Fibroblast of skin of left quadriceps (primary cell): ENCODE results near the gene TMEM222.
A peak's percentile ranks its signal among the peaks of the same experiment; 100 is the strongest.

ENCODE experiments used
- DNase-seq, 2 experiments: peaks; one replicate each; pipeline ENCODE4 v3.0.0-alpha.2; 2013; ENCODE audit warnings: low read depth in 2 of 2

TMEM222 gene

GRCh38 chr1:27306892-27307761, 14.8 kb upstream of the TMEM222 start:
- DNase-seq = no peak

- no peak for DNase-seq
Measured at GRCh38 chr1:27307874-27308598, 13.9 kb upstream of the TMEM222 start.

GRCh38 chr1:27314169-27314568, 7.8 kb upstream of the TMEM222 start:
- DNase-seq = no peak

- DNase-seq = no peak
Measured at GRCh38 chr1:27314737-27315136, 7.2 kb upstream of the TMEM222 start.

- no peak for DNase-seq
Measured at GRCh38 chr1:27316860-27317259, 5.1 kb upstream of the TMEM222 start.

GRCh38 chr1:27318136-27318535, 3.8 kb upstream of the TMEM222 start:
- DNase-seq = no peak

GRCh38 chr1:27318596-27318995, 3.4 kb upstream of the TMEM222 start:
- DNase-seq = peak; percentile 78

- no peak for DNase-seq
Measured at GRCh38 chr1:27322569-27323240, 742 bp downstream of the TMEM222 start.

- no peak for DNase-seq
Measured at GRCh38 chr1:27325286-27325685, 3.3 kb downstream of the TMEM222 start.

GRCh38 chr1:27327964-27328363, 6.0 kb downstream of the TMEM222 start:
- DNase-seq = no peak

GRCh38 chr1:27330786-27331185, 8.8 kb downstream of the TMEM222 start:
- no peak for DNase-seq

- DNase-seq = no peak
Measured at GRCh38 chr1:27331426-27331825, 9.5 kb downstream of the TMEM222 start.

GRCh38 chr1:27331922-27332321, 10.0 kb downstream of the TMEM222 start:
- DNase-seq = no peak

GRCh38 chr1:27332536-27333281, 10.7 kb downstream of the TMEM222 start:
- DNase-seq = no peak

GRCh38 chr1:27333717-27334279, 11.8 kb downstream of the TMEM222 start:
- no peak for DNase-seq

GRCh38 chr1:27335506-27336422, 13.8 kb downstream of the TMEM222 start:
- no peak for DNase-seq

- no peak for DNase-seq
Measured at GRCh38 chr1:27336756-27337155, 14.8 kb downstream of the TMEM222 start.

GRCh38 chr1:27338751-27339150, 16.8 kb downstream of the TMEM222 start:
- no peak for DNase-seq

- no peak for DNase-seq
Measured at GRCh38 chr1:27339213-27339612, 17.2 kb downstream of the TMEM222 start.

- peak; percentile 39 to 49 for DNase-seq
Measured at GRCh38 chr1:27341525-27342252, 19.7 kb downstream of the TMEM222 start, which contains the start of gene SYTL1. Gene SYTL1 (plus strand): TSS chr1:27342022. CDS start chr1:27345335, 3,313 bp downstream.
